HG02763 (cell line): Measurements from ENCODE around the gene KCNQ1.

Source experiments
- ATAC-seq: cut with Tn5 transposase; IDR thresholded peaks from one replicate; pipeline ENCODE4 v1.9.1; 2021; ENCODE audit warnings: mild to moderate bottlenecking, moderate library complexity; ENCODE audit not compliant: unreplicated experiment

Gene KCNQ1

GRCh38 chr11:2549080-2549479 is 104.3 kb downstream of the KCNQ1 start:
- ATAC-seq = no peak

GRCh38 chr11:2549491-2549875 is 104.7 kb downstream of the KCNQ1 start:
- no peak for ATAC-seq

GRCh38 chr11:2549876-2550605 is 105.2 kb downstream of the KCNQ1 start:
- no peak for ATAC-seq

- ATAC-seq = no peak
Measured at GRCh38 chr11:2550606-2550970, 105.8 kb downstream of the KCNQ1 start.

GRCh38 chr11:2551131-2551530 is 106.3 kb downstream of the KCNQ1 start:
- no peak for ATAC-seq

DNA sequence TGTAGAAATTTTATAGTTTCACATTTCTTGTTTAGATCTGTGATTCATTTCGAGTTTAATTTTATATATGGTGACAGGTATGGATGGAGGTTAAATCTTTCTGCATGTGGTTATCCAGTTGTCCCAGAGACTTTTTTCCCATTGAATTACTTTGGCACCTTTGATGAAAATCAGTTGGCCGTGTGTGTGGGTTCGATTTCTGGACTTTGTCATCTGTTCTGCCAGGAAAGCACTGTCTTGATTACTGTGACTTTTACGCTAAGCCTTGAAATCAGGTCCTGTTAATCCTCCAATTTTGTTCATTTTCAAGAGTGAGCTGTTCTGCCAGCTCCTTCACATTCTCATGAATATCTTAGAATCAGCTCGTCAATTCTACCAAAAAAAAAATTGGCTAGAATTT is 107.4 kb downstream of the KCNQ1 start:
- no peak for ATAC-seq

- ATAC-seq = no peak
Measured at GRCh38 chr11:2553198-2553597, 108.4 kb downstream of the KCNQ1 start.

DNA sequence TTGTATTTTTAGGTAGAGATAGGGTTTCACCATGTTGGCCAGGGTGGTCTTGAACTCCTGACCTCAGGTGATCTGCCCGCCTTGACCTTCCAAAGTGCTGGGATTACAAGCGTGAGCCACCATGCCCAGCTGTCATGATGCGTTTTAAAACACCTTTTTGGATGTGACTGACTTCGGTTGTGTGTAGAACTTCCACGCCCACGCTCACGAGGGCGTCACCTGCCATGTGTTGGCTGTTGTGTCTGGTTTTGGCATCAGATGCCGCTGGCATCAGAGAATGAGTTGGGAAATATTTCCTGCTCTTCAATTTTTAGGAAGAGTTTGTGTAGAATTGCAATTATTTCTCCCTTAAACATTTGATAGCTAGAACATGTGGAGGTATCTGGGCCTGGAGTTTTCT is 109.1 kb downstream of the KCNQ1 start:
- ATAC-seq = no peak

DNA sequence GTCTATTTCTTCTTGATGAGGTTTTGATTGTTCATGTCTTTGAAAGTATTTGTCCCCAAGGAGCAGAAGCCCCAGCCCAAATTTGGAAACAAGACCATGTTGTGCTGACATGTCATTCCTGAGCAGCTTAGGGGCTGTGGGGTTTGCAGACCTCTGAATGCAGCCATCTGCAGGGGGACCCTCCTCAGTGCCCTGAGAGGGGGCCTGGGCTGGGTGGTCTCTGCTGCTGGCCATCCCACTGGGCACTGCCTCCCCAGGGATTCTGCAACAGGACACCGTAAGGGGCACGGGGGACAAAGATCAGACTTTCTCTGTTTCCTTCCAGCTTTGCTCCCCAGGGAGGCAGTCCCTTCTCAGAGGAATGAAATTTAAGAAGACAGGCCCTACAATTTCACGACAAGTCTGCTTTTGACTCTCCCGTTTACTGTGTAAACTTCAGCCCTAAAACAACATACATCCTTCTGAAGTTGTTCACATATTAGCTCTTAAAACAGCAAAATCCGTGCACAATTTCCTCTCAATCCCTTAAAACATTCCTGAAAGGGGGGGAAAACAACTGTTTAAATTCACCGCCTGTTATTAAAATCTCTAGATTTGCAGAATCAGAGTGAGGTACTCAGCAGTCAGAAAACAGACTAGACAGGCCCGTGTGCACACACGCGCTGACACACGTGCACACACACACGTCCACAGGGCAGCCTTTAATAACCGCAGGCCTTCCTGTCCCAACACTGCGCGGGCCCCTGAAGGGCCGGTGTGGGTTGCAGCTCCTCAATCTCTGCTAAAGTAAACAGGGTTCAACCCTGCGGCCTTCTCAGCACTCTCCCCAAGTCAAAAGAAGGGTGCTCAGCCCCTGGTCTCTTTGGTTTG is 109.8 kb downstream of the KCNQ1 start:
- ATAC-seq = no peak

DNA sequence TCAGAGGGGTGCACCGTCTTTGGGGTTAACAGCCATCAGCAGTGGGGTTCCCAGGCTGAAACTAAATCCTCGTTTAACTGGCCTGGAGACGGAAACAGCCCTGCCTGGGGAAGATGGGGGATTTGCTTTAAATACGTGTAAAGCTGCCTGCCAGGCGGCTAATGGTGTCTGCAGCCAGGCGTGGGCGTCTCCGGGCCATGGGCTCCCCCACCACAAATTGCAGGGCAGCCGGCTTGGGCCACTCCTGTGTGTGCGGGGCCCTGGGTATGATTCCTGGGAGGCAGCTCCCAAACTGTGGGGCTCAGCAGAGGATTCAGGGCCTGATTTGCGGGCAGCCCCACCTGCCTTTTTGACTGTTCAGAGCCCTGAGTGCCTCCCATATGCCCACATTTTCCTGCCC is 110.5 kb downstream of the KCNQ1 start:
- ATAC-seq = no peak

DNA sequence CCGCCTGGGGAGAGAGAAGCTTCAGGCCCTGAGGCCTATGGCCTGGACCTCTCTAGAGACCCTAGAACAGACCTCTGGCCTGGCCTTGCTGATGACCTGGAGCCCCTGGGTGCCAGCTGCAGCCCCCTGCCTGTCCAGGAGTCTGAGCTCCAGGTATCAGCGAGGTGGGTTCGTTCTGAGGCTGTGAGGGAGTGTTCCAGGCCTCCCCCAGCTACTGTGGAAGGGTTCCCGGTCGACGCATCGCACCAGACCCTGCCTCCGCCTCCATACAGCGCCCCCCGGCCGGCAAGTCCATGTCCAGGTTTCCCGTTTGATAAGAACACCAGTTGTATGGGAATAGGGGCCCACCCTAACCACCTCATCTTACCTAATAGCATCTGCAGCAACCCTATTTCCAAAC is 111.1 kb downstream of the KCNQ1 start:
- ATAC-seq = no peak

- ATAC-seq = no peak
Measured at GRCh38 chr11:2557381-2557780, 112.6 kb downstream of the KCNQ1 start.

GRCh38 chr11:2558397-2558796 is 113.6 kb downstream of the KCNQ1 start:
- no peak for ATAC-seq

- ATAC-seq = no peak
Measured at GRCh38 chr11:2558861-2559526, 114.2 kb downstream of the KCNQ1 start.

DNA sequence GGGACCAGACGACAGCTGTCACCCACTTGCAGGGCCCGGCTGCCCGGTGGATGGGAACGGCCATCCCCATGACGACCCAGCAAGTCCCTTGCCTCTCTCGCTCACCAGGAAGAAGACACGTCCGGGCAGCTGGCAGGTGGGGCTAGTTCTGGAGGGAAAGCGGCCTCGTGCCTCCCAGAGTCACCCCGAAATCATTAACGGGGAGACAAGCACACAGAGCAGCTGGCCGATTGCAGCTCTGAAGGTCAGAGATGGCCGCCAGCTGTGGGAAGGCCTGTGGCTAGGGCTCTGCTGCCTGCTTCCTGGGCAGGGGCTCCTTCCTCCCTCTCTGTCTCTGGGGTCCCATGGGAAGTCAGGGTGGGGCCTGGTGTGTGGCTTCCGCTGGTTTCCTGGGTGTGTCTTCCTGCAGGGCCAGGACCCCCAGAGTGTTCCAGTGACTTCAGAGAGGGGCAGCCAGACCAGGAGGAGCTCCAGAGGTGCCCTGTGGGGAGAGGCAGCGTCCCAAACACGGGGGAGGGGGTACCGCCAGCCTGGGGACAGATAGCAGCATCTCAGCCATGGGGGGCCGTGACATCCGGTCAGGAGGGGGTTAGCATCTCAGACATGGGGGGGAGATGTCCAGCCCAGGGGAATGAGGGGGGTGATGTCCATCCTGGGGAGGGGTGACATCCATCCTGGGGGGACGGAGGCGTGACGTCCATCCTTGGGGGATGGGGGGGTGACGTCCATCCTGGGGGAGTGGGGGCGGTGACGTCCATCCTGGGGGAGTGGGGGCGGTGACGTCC is 114.9 kb downstream of the KCNQ1 start:
- ATAC-seq = no peak

- no peak for ATAC-seq
Measured at GRCh38 chr11:2561696-2562581, 117.1 kb downstream of the KCNQ1 start.

GRCh38 chr11:2562890-2563212 is 118.0 kb downstream of the KCNQ1 start:
- ATAC-seq = no peak

- no peak for ATAC-seq
Measured at GRCh38 chr11:2563213-2564007, 118.6 kb downstream of the KCNQ1 start.

DNA sequence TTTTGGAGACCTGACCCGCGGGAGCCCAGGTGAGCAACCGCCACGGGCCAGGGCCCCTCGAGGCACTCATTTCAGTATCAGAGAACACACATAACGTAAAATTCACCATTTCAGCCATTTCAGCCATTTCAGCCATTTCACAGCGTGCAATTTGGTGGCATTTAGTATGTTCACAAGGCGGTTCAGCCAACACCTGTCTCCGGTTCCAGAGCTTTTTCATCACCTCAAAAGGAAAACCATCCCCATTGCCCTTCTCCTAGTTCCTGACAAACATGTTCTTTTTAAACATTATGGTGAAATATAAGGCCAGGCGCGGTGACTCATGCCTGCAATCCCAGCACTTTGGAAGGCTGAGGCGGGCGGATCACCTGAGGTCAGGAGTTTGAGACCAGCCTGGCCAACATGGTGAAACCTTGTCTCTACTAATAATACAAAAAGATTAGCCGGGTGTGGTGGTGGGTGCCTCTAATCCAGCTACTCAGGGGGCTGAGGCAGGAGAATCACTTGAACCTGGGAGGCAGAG is 119.3 kb downstream of the KCNQ1 start:
- ATAC-seq = no peak
